CD4-positive, CD25-positive, alpha-beta regulatory T cell (primary cell): Measurements from ENCODE around the gene RNU6-9. TPM values are rescaled to one million over a fixed set of nuclear protein-coding genes. Genes with fewer than 3 reads are reported as not detected.
A peak's percentile ranks its signal among the peaks of the same experiment; 100 is the strongest.

Source experiments
- ATAC-seq, 2 donors: fragments of 150-1000 bp; cut with Tn5 transposase; one replicate each; pipeline ENCODE4 v1.10.0; 2021; ENCODE audit warnings: low read depth in 2 of 2, moderate number of reproducible peaks in 2 of 2, moderate library complexity in 1 of 2
- DNase-seq, 3 donors: peaks; one replicate each; pipeline versions ENCODE4 v3.0.0 to v3.0.0-alpha.2; 2012 to 2022; ENCODE audit warnings: mixed read lengths in 1 of 3
- H3K27ac ChIP-seq: one replicate; pipeline ENCODE4 v1.7.0; 2013; ENCODE audit warnings: mild to moderate bottlenecking, low read length; ENCODE audit not compliant: insufficient read depth, poor library complexity, severe bottlenecking
- H3K27me3 ChIP-seq: one replicate; pipeline ENCODE4 v1.7.0; 2013; ENCODE audit warnings: low read length; ENCODE audit not compliant: control insufficient read depth, insufficient read depth
- H3K36me3 ChIP-seq: one replicate; pipeline ENCODE4 v1.7.0; 2013; ENCODE audit warnings: mild to moderate bottlenecking, low read length, moderate library complexity; ENCODE audit not compliant: control insufficient read depth, insufficient read depth
- H3K4me1 ChIP-seq: 2 replicates; pipeline ENCODE4 v1.7.0; 2013; ENCODE audit warnings: mild to moderate bottlenecking, low read length; ENCODE audit not compliant: insufficient read depth, control insufficient read depth, poor library complexity, severe bottlenecking
- H3K4me3 ChIP-seq: one replicate; pipeline ENCODE4 v1.7.0; 2013; ENCODE audit warnings: low read depth, mild to moderate bottlenecking, low read length, moderate library complexity
- H3K9me3 ChIP-seq, 2 experiments: 1 replicate in 1 of 2; 2 replicates in 1 of 2; pipeline ENCODE4 v1.7.0; 2013; ENCODE audit warnings: low read length in 2 of 2, mild to moderate bottlenecking in 1 of 2, moderate library complexity in 1 of 2; ENCODE audit not compliant: control insufficient read depth in 2 of 2
- H3K27ac Mint-ChIP-seq, 3 donors: one replicate each; pipeline ENCODE4 v1.8.0; 2020 to 2022; ENCODE audit warnings: mild to moderate bottlenecking in 3 of 3, mixed read lengths in 3 of 3, moderate library complexity in 2 of 3
- H3K27me3 Mint-ChIP-seq: one replicate; pipeline ENCODE4 v1.8.0; 2022; ENCODE audit warnings: mild to moderate bottlenecking, mixed read lengths
- H3K36me3 Mint-ChIP-seq: one replicate; pipeline ENCODE4 v1.8.0; 2020; ENCODE audit warnings: mixed read lengths
- H3K4me1 Mint-ChIP-seq, 4 donors: one replicate each; pipeline ENCODE4 v1.8.0; 2020 to 2022; ENCODE audit warnings: mixed read lengths in 4 of 4, mild to moderate bottlenecking in 1 of 4
- H3K4me3 Mint-ChIP-seq, 4 donors: one replicate each; pipeline ENCODE4 v1.8.0; 2020 to 2022; ENCODE audit warnings: mild to moderate bottlenecking in 4 of 4, mixed read lengths in 4 of 4, moderate library complexity in 3 of 4
- H3K9me3 Mint-ChIP-seq, 7 donors: one replicate each; pipeline ENCODE4 v1.8.0; 2020 to 2022; ENCODE audit warnings: mixed read lengths in 7 of 7, mild to moderate bottlenecking in 3 of 7, moderate library complexity in 2 of 7
- polyA plus RNA-seq, 4 donors: library from polyadenylated mRNA; unstranded; fragments of 300-500 nt; fragmentation: Illumina TruSeq; gene quantifications; one replicate each; pipeline ENCODE4 v1.2.3, GENCODE V29; 2021
- total RNA-seq: library from RNA; stranded (reverse); gene quantifications from one replicate; pipeline ENCODE4 v1.2.3, GENCODE V29; 2022

The RNU6-9 gene
- total and polyA plus RNA-seq, 5 donors from 2014 or later, result not detected

- peaks cover 56% of the 10 kb centered on the region for H3K4me1 ChIP-seq
- peak in 1 of 3 donors; percentile 56 for DNase-seq
- H3K36me3 Mint-ChIP-seq, result no peaks in the 10 kb centered on the region
- peak within 1 kb of the TSS in 1 of 3 donors; percentile 32 for H3K27ac Mint-ChIP-seq
- H3K27ac ChIP-seq, result no peak within 1 kb of the TSS
- H3K4me1 Mint-ChIP-seq, result peaks cover 0 to 33% (median 15%) of the 10 kb centered on the region in 4 donors
- H3K36me3 ChIP-seq, result no peaks in the 10 kb centered on the region
- H3K4me3 Mint-ChIP-seq, result peak within 1 kb of the TSS; percentile 82 to 93 (median 88)
- H3K9me3 Mint-ChIP-seq, result peaks cover 0 to 2% (median 0%) of the 10 kb centered on the region in 7 donors
- no peaks in the 10 kb centered on the region for H3K9me3 ChIP-seq
- peak in 1 of 2 donors; percentile 8 for ATAC-seq
- H3K4me3 ChIP-seq, result no peak within 1 kb of the TSS
- peaks cover 17% of the 10 kb centered on the region for H3K27me3 Mint-ChIP-seq
- no peaks in the 10 kb centered on the region for H3K27me3 ChIP-seq
Measured at GRCh38 chr19:917323-918151, 24.3 kb downstream of the RNU6-9 start, which contains the start of gene KISS1R. TSS of gene KISS1R (plus strand) at chr19:917333. CDS start at chr19:917503, 170 bp downstream.

- Mint-ChIP-seq H3K27ac (no peak overlapping the region), H3K4me3 (peak overlapping the region in 3 of 4 donors; percentile 63 to 89 (median 82)), H3K36me3 (no peaks in the 10 kb centered on the region), H3K27me3 (peaks cover 18% of the 10 kb centered on the region), H3K4me1 (peaks cover 0 to 33% (median 15%) of the 10 kb centered on the region in 4 donors), H3K9me3 (peaks cover 0 to 2% (median 0%) of the 10 kb centered on the region in 7 donors)
- Histone ChIP-seq H3K4me3 (no peak overlapping the region), H3K27ac (no peak overlapping the region), H3K36me3 (no peaks in the 10 kb centered on the region), H3K4me1 (peaks cover 56% of the 10 kb centered on the region), H3K27me3 (no peaks in the 10 kb centered on the region), H3K9me3 (no peaks in the 10 kb centered on the region)
- no peak for ATAC-seq
- DNase-seq, result no peak
Measured at GRCh38 chr19:918152-918437, 24.8 kb downstream of the RNU6-9 start.

GRCh38 chr19:918481-919198 is 25.4 kb downstream of the RNU6-9 start:
- H3K27ac ChIP-seq, result no peak overlapping the region
- Mint-ChIP-seq H3K4me1 (peaks cover 0 to 36% (median 15%) of the 10 kb centered on the region in 4 donors), H3K36me3 (no peaks in the 10 kb centered on the region), H3K27ac (no peak overlapping the region), H3K4me3 (peak overlapping the region in 3 of 4 donors; percentile 62 to 67 (median 63)), H3K27me3 (peaks cover 22% of the 10 kb centered on the region), H3K9me3 (peaks cover 0 to 5% (median 0%) of the 10 kb centered on the region in 7 donors)
- ATAC-seq (no peak), DNase-seq (no peak)
- no peaks in the 10 kb centered on the region for H3K36me3 ChIP-seq
- H3K4me1 ChIP-seq, result peaks cover 51% of the 10 kb centered on the region
- H3K27me3 ChIP-seq, result no peaks in the 10 kb centered on the region
- H3K4me3 ChIP-seq, result no peak overlapping the region
- H3K9me3 ChIP-seq, result no peaks in the 10 kb centered on the region

- Mint-ChIP-seq H3K36me3 (no peaks in the 10 kb centered on the region), H3K4me1 (peaks cover 0 to 38% (median 15%) of the 10 kb centered on the region in 4 donors), H3K9me3 (peaks cover 0 to 3% (median 0%) of the 10 kb centered on the region in 7 donors), H3K27ac (no peak overlapping the region), H3K27me3 (peaks cover 22% of the 10 kb centered on the region), H3K4me3 (peak overlapping the region; percentile 10 to 67 (median 64))
- H3K27ac ChIP-seq, result no peak overlapping the region
- DNase-seq (peak in 1 of 3 donors; percentile 52), ATAC-seq (peak; percentile 37 to 41)
- peaks cover 51% of the 10 kb centered on the region for H3K4me1 ChIP-seq
- H3K4me3 ChIP-seq, result no peak overlapping the region
- no peaks in the 10 kb centered on the region for H3K27me3 ChIP-seq
- H3K9me3 ChIP-seq, result no peaks in the 10 kb centered on the region
- no peaks in the 10 kb centered on the region for H3K36me3 ChIP-seq
Measured at GRCh38 chr19:919199-920050, 26.1 kb downstream of the RNU6-9 start.

GRCh38 chr19:920051-920864 is 27.0 kb downstream of the RNU6-9 start:
- H3K4me1 ChIP-seq, result peaks cover 59% of the 10 kb centered on the region
- Mint-ChIP-seq H3K9me3 (peaks cover 0 to 3% (median 0%) of the 10 kb centered on the region in 7 donors), H3K4me1 (peaks cover 0 to 34% (median 13%) of the 10 kb centered on the region in 4 donors), H3K4me3 (peak overlapping the region; percentile 67 to 92 (median 85)), H3K27me3 (peaks cover 22% of the 10 kb centered on the region), H3K27ac (peak overlapping the region; percentile 6 to 85 (median 39)), H3K36me3 (no peaks in the 10 kb centered on the region)
- no peaks in the 10 kb centered on the region for H3K27me3 ChIP-seq
- DNase-seq, result peak; percentile 62 to 80 (median 72)
- H3K36me3 ChIP-seq, result no peaks in the 10 kb centered on the region
- H3K9me3 ChIP-seq, result no peaks in the 10 kb centered on the region
- H3K4me3 ChIP-seq, result peak overlapping the region; percentile 69
- no peak overlapping the region for H3K27ac ChIP-seq
- peak; percentile 45 to 51 for ATAC-seq

GRCh38 chr19:924553-925086 is 31.3 kb downstream of the RNU6-9 start:
- no peak for ATAC-seq
- Mint-ChIP-seq H3K27ac (peak overlapping the region in 1 of 3 donors; percentile 43), H3K4me1 (peaks cover 0 to 24% (median 11%) of the 10 kb centered on the region in 4 donors), H3K9me3 (peaks cover 0 to 3% (median 0%) of the 10 kb centered on the region in 7 donors), H3K4me3 (peak overlapping the region; percentile 80 to 94 (median 84)), H3K27me3 (peaks cover 17% of the 10 kb centered on the region), H3K36me3 (no peaks in the 10 kb centered on the region)
- peak overlapping the region; percentile 69 for H3K27ac ChIP-seq
- peak overlapping the region; percentile 37 for H3K4me3 ChIP-seq
- H3K36me3 ChIP-seq, result no peaks in the 10 kb centered on the region
- DNase-seq, result no peak
- no peaks in the 10 kb centered on the region for H3K27me3 ChIP-seq
- H3K9me3 ChIP-seq, result no peaks in the 10 kb centered on the region
- H3K4me1 ChIP-seq, result peaks cover 41% of the 10 kb centered on the region
